ENCODE results near the gene TOP2B.

- TF ChIP-seq ZNF274 (IDR thresholded peaks at IDR 0.05; ENCODE audit: low read length): no peak
- no peak for TF ChIP-seq ZNF274 (tag by site-specific recombination; IDR thresholded peaks at IDR 0.05; ENCODE audit: borderline replicate concordance)
- TF ChIP-seq ZNF266 (tag by site-specific recombination; IDR thresholded peaks at IDR 0.05; ENCODE audit: low read depth): no peak
- no peak for TF ChIP-seq CTCF (tag by site-specific recombination; IDR thresholded peaks at IDR 0.05)
- TF ChIP-seq ZNF521 (tag by site-specific recombination; IDR thresholded peaks at IDR 0.05): no peak
- TF ChIP-seq ZNF518A (tag by site-specific recombination; conservative IDR thresholded peaks at IDR 0.05; ENCODE audit: low read depth): no peak
- TF ChIP-seq ZNF529 (tag by site-specific recombination; IDR thresholded peaks at IDR 0.05; ENCODE audit: insufficient replicate concordance): no peak
- no peak for TF ChIP-seq ZEB2 (tag by site-specific recombination; IDR thresholded peaks at IDR 0.05)
- no peak for TF ChIP-seq PRDM10 (tag by site-specific recombination; IDR thresholded peaks at IDR 0.05)
- no peak for TF ChIP-seq ZNF776 (tag by site-specific recombination; IDR thresholded peaks at IDR 0.05; ENCODE audit: borderline replicate concordance)
- TF ChIP-seq ZNF112 (tag by site-specific recombination; IDR thresholded peaks at IDR 0.05): no peak
- no peak for TF ChIP-seq ATF2 (tag by site-specific recombination; IDR thresholded peaks at IDR 0.05; ENCODE audit: low read depth)
- no peak for TF ChIP-seq ZFP37 (tag by site-specific recombination; IDR thresholded peaks at IDR 0.05)
- TF ChIP-seq TSHZ1 (tag by site-specific recombination; IDR thresholded peaks at IDR 0.05; ENCODE audit: borderline replicate concordance): no peak
Observed at GRCh38 chr3:25653322-25653721, 11.4 kb downstream of the TOP2B start.

Data from HEK293 (cell line).